Type B pancreatic cell (in vitro differentiated cells): Measurements from ENCODE around the gene HIP1. TPM values are rescaled to one million over a fixed set of nuclear protein-coding genes. Genes with fewer than 3 reads are reported as not detected.

Experiments used
- DNase-seq: peaks from one replicate; pipeline ENCODE4 v3.0.0; 2021; ENCODE audit warnings: mixed read lengths; ENCODE audit not compliant: unreplicated experiment; ENCODE audit errors: extremely low spot score
- H3K27ac Mint-ChIP-seq: 2 replicates; pipeline ENCODE4 v1.8.0; 2021; ENCODE audit warnings: mild to moderate bottlenecking, mixed read lengths
- H3K27me3 Mint-ChIP-seq: 2 replicates; pipeline ENCODE4 v1.8.0; 2021; ENCODE audit warnings: mixed read lengths
- H3K36me3 Mint-ChIP-seq: 2 replicates; pipeline ENCODE4 v1.8.0; 2021; ENCODE audit warnings: mixed read lengths
- H3K4me1 Mint-ChIP-seq: one replicate; pipeline ENCODE4 v1.8.0; 2021; ENCODE audit warnings: mixed read lengths; ENCODE audit not compliant: unreplicated experiment
- H3K4me3 Mint-ChIP-seq: 2 replicates; pipeline ENCODE4 v1.8.0; 2021; ENCODE audit warnings: mild to moderate bottlenecking, mixed read lengths
- H3K9me3 Mint-ChIP-seq: 2 replicates; pipeline ENCODE4 v1.8.0; 2021; ENCODE audit warnings: mixed read lengths
- total RNA-seq: library from RNA; stranded (reverse); gene quantifications from 2 replicates; pipeline ENCODE4 v1.2.1, GENCODE V29; 2021; ENCODE audit warnings: low replicate concordance
- TF ChIP-seq, protein P1 (sequence below): fragments of 200-600 bp; sonication (generic); conservative IDR thresholded peaks from 2 replicates; pipeline ENCODE4 v1.5.0; 2021; ENCODE audit warnings: antibody characterized with exemption, mild to moderate bottlenecking

The HIP1 gene
- total RNA-seq, 1 donor from 2014 or later: 33.8 TPM

DNA sequence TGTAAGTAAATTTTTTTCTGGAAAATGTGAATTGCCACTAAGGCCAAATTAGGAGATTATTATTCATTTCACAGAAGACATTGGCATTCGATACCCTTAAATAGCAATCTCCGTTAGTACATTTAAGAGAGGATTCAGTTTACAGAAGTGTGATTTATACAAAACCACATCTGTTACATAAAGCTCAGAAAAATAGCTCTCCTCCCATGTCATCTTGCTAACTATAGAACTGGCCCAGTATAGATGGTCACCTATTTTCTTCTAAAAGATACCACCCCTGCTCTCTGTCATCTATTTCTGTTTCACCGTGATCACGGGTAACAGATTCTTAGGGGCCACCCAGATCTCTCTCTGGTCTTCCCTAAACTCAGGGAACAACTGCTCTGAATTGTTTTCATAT is 119.1 kb downstream of the HIP1 start:
- Mint-ChIP-seq H3K4me1 (peaks cover 10% of the 10 kb centered on the region), H3K27me3 (no peaks in the 10 kb centered on the region)
- TF ChIP-seq, protein P1, sequence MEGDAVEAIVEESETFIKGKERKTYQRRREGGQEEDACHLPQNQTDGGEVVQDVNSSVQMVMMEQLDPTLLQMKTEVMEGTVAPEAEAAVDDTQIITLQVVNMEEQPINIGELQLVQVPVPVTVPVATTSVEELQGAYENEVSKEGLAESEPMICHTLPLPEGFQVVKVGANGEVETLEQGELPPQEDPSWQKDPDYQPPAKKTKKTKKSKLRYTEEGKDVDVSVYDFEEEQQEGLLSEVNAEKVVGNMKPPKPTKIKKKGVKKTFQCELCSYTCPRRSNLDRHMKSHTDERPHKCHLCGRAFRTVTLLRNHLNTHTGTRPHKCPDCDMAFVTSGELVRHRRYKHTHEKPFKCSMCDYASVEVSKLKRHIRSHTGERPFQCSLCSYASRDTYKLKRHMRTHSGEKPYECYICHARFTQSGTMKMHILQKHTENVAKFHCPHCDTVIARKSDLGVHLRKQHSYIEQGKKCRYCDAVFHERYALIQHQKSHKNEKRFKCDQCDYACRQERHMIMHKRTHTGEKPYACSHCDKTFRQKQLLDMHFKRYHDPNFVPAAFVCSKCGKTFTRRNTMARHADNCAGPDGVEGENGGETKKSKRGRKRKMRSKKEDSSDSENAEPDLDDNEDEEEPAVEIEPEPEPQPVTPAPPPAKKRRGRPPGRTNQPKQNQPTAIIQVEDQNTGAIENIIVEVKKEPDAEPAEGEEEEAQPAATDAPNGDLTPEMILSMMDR: no peak

DNA sequence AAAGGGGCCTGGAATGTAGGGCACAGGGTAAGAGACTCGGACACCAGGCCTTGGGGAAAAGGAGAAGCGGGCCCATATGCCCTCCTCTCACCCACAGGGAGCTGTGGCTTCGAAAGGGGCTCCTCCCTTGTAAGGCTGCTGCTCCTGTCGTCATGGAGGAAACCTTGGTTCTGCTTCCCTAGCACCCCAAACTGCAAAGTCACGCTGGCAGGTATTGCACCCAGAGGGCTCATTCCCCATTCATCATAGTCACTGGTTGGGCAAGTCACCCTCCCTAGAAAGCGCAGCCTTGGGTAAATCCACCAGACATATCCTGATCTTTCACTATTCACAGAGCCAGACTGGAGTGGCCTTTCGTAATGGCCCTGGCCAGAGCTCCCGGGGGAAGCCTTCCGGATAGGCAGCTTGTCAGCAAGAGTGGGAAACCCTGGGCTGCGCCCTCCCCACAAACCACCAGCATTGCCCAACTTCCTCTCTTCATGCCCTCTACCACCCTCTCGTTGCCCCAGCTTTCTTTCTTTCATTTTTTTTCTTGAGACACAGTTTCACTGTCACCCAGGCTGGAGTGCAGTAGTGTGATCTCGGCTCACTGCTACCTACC is 121.0 kb downstream of the HIP1 start:
- Mint-ChIP-seq H3K9me3 (no peaks in the 10 kb centered on the region), H3K27ac (no peak overlapping the region), H3K4me3 (no peak overlapping the region), H3K4me1 (no peaks in the 10 kb centered on the region), H3K27me3 (no peaks in the 10 kb centered on the region), H3K36me3 (no peaks in the 10 kb centered on the region)
- DNase-seq: no peak
- TF ChIP-seq, protein P1: no peak

More for the DNA sequence above, 119.1 kb downstream of the HIP1 start:
- H3K4me3 Mint-ChIP-seq: no peak overlapping the region
- no peaks in the 10 kb centered on the region for H3K9me3 Mint-ChIP-seq
- H3K36me3 Mint-ChIP-seq: no peaks in the 10 kb centered on the region
- no peak overlapping the region for H3K27ac Mint-ChIP-seq
- no peak for DNase-seq

DNA sequence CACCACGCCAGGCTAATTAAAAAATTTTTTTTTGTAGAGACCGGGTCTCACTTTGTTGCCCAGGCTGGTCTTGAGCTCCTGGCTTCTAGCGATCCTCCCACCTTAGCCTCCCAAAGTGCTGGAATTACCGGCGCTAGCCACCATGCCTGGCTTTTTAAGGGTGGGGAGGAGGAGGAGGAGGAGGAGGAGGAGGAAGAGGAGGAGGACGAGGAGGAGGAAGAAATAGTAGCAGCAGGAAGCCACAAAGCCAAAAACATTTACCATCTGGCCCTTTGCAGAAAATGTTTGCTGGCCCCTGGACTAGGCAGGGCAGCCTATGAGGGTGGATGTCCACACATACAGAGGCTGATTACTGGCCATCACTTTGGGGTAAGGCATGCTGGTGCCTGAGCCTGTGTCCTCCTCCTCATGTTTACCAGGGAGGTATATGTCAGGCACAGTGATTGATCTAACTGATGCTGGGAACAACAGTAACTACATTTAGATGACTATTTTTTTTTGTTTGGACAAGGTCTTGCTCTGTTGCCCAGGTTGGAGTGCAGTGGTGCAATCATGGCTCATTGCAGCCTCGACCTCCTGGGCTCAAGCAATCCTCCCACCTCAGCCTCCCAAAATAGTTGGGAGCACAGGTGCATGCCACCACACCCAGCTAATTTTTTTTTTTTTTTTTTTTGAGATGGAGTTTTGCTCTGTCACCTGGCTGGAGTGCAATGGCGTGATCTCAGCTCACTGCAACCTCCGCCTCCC is 122.1 kb downstream of the HIP1 start:
- no peaks in the 10 kb centered on the region for H3K9me3 Mint-ChIP-seq
- H3K27ac Mint-ChIP-seq: no peak overlapping the region
- TF ChIP-seq, protein P1: no peak
- no peaks in the 10 kb centered on the region for H3K36me3 Mint-ChIP-seq
- H3K4me1 Mint-ChIP-seq: no peaks in the 10 kb centered on the region
- H3K4me3 Mint-ChIP-seq: no peak overlapping the region
- no peaks in the 10 kb centered on the region for H3K27me3 Mint-ChIP-seq
- no peak for DNase-seq

DNA sequence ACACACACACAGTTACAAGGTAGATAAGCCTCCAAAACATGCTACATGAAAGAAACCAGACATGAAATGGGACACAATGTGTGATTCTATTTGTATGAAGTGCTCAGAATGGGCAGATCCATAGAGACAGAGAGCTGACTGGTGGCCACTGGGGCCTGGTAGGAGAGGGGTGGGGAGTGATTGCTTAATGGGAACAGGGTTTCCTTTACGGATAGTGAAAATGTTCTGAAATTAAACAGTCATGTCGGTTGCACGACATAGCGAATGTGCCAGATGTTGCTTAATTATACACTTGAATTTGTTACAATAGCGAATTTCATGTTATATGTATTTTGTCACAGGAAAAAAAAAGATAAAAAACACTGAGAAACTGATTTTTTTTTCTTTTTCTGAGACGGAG is 124.3 kb downstream of the HIP1 start:
- Mint-ChIP-seq H3K27me3 (no peaks in the 10 kb centered on the region), H3K9me3 (no peaks in the 10 kb centered on the region), H3K27ac (no peak overlapping the region), H3K36me3 (no peaks in the 10 kb centered on the region), H3K4me1 (no peaks in the 10 kb centered on the region), H3K4me3 (no peak overlapping the region)
- TF ChIP-seq, protein P1: no peak
- no peak for DNase-seq

DNA sequence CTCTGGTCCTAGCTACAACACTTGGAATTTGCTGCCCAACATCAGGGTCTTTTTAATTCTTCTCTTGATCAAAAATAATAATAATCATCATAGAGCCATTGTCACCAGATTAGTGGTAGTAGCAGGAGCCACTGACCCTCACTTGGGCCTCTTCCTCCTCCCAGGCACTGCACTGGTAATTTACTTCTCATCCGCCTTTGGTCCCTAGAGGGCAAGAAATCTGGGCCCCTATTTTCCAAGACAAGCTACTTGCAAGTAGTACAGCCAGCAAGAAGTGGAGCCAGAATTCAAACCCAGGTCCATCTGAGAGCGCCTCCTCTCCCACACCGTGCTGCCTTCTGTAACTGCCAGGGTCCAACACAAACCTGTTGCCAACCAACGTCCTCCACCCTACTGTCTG is 125.4 kb downstream of the HIP1 start:
- peaks cover 5% of the 10 kb centered on the region for H3K4me1 Mint-ChIP-seq
- no peaks in the 10 kb centered on the region for H3K9me3 Mint-ChIP-seq
- H3K27ac Mint-ChIP-seq: no peak overlapping the region
- DNase-seq: no peak
- no peak overlapping the region for H3K4me3 Mint-ChIP-seq
- H3K36me3 Mint-ChIP-seq: no peaks in the 10 kb centered on the region
- TF ChIP-seq, protein P1: no peak
- no peaks in the 10 kb centered on the region for H3K27me3 Mint-ChIP-seq
